ENCODE results near the gene DTD1.
A peak's percentile ranks its signal among the peaks of the same experiment; 100 is the strongest.

The DTD1 gene

GRCh38 chr20:18698735-18699380 is 111.0 kb downstream of the DTD1 start:
- TF ChIP-seq, protein P1, sequence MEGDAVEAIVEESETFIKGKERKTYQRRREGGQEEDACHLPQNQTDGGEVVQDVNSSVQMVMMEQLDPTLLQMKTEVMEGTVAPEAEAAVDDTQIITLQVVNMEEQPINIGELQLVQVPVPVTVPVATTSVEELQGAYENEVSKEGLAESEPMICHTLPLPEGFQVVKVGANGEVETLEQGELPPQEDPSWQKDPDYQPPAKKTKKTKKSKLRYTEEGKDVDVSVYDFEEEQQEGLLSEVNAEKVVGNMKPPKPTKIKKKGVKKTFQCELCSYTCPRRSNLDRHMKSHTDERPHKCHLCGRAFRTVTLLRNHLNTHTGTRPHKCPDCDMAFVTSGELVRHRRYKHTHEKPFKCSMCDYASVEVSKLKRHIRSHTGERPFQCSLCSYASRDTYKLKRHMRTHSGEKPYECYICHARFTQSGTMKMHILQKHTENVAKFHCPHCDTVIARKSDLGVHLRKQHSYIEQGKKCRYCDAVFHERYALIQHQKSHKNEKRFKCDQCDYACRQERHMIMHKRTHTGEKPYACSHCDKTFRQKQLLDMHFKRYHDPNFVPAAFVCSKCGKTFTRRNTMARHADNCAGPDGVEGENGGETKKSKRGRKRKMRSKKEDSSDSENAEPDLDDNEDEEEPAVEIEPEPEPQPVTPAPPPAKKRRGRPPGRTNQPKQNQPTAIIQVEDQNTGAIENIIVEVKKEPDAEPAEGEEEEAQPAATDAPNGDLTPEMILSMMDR (IDR thresholded peaks at IDR 0.05; ENCODE audit: low read depth, low read length, missing control alignments) = no peak
- DNase-seq (ENCODE audit: low read depth) = no peak
- no peak overlapping the region for H3K4me3 ChIP-seq (ENCODE audit: low read depth, low read length)
- in situ Hi-C loops (cut with HindIII; ENCODE audit: low sequenced_read_pairs) = no loop called here

DNA sequence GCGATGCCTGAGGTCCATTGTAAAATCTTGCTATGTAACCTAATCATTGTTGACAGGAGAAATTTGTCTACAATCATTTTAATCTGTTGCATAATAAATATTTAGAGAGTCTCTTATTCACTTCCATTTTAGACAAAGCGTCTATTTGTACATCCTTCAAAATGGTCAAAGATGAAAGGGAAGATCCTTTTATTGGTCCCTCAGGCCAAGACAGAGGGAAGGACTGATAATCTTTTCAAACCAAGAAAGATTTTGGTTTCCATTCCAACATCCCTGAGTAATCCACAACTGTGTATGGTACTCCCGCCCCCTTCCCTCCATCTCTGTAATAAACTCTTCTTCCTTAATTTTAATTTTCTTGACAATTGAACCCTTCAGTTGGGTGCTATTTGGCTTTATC is 114.1 kb downstream of the DTD1 start:
- no peak for DNase-seq (ENCODE audit: low read depth)
- TF ChIP-seq, protein P1 (IDR thresholded peaks at IDR 0.05; ENCODE audit: low read depth, low read length, missing control alignments) = no peak
- H3K4me3 ChIP-seq (ENCODE audit: low read depth, low read length) = no peak overlapping the region
- in situ Hi-C loops (cut with HindIII; ENCODE audit: low sequenced_read_pairs) = no loop called here

DNA sequence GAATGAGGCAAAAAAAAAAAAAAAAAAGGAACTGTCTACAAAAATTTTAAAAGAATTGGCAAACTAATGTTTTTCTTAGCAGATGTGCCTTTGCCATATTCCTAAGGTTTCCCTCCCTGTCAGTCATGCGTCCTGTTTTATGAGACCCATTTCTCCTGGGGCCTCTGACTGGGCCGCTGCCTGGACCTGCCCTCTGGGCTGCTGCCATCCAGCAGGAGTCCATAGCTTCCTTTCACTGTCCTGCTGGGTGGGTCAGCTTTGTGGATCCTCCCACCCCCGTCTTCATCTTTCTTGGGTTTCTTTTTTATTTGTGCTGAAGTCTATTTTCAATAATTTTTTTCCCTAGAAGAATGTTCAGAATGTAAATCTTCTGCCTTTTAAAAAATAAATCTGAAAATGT is 114.9 kb downstream of the DTD1 start:
- TF ChIP-seq, protein P1 (IDR thresholded peaks at IDR 0.05; ENCODE audit: low read depth, low read length, missing control alignments) = no peak
- no peak for DNase-seq (ENCODE audit: low read depth)
- H3K4me3 ChIP-seq (ENCODE audit: low read depth, low read length) = no peak overlapping the region
- in situ Hi-C loops (cut with HindIII; ENCODE audit: low sequenced_read_pairs) = no loop called here

DNA sequence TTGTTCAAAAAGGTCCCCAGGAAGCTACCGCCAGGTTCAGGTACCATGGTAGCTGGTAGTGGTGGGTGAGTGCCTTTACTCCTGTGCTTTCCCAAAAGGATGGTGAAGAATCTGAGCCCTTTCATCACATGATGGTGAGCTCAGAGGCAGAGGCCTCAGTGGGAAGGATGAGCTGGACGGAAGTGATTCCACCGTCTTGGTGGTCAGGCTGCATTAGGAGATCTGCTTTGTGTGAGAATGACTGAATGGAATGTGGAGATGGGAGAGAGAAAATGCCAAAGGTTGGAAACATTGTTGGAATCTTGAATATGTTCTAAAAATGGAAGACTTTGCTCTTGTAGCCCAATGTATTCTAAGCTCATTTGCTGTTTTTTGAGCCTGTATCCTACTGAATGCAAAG is 117.6 kb downstream of the DTD1 start:
- H3K4me3 ChIP-seq (ENCODE audit: low read depth, low read length) = no peak overlapping the region
- in situ Hi-C loops (cut with HindIII; ENCODE audit: low sequenced_read_pairs) = no loop called here
- TF ChIP-seq, protein P1 (IDR thresholded peaks at IDR 0.05; ENCODE audit: low read depth, low read length, missing control alignments) = no peak
- peak; percentile 37 for DNase-seq (ENCODE audit: low read depth)

GRCh38 chr20:18705910-18706309 is 118.1 kb downstream of the DTD1 start:
- H3K4me3 ChIP-seq (ENCODE audit: low read depth, low read length) = no peak overlapping the region
- in situ Hi-C loops (cut with HindIII; ENCODE audit: low sequenced_read_pairs) = no loop called here
- TF ChIP-seq, protein P1 (IDR thresholded peaks at IDR 0.05; ENCODE audit: low read depth, low read length, missing control alignments) = no peak
- DNase-seq (ENCODE audit: low read depth) = no peak

GRCh38 chr20:18712131-18712530 is 124.3 kb downstream of the DTD1 start:
- DNase-seq (ENCODE audit: low read depth) = no peak
- TF ChIP-seq, protein P1 (IDR thresholded peaks at IDR 0.05; ENCODE audit: low read depth, low read length, missing control alignments) = no peak
- in situ Hi-C loops (cut with HindIII; ENCODE audit: low sequenced_read_pairs) = no loop called here
- H3K4me3 ChIP-seq (ENCODE audit: low read depth, low read length) = no peak overlapping the region
